Astrocyte (in vitro differentiated cells and primary cell): ENCODE measurements around the gene BCL7B.

Source experiments
- EZH2 ChIP-seq: IDR thresholded peaks from 2 replicates; pipeline ENCODE4 v1.6.1; 2012; ENCODE audit warnings: mild to moderate bottlenecking, low read length, inconsistent platforms; ENCODE audit not compliant: insufficient read depth
- TF ChIP-seq, protein P1 (sequence below): IDR thresholded peaks from 2 replicates; pipeline ENCODE4 v1.5.1; 2011; ENCODE audit warnings: low read depth, mild to moderate bottlenecking, inconsistent platforms, low read length, moderate library complexity; ENCODE audit not compliant: insufficient read depth

- TF ChIP-seq, protein P1, sequence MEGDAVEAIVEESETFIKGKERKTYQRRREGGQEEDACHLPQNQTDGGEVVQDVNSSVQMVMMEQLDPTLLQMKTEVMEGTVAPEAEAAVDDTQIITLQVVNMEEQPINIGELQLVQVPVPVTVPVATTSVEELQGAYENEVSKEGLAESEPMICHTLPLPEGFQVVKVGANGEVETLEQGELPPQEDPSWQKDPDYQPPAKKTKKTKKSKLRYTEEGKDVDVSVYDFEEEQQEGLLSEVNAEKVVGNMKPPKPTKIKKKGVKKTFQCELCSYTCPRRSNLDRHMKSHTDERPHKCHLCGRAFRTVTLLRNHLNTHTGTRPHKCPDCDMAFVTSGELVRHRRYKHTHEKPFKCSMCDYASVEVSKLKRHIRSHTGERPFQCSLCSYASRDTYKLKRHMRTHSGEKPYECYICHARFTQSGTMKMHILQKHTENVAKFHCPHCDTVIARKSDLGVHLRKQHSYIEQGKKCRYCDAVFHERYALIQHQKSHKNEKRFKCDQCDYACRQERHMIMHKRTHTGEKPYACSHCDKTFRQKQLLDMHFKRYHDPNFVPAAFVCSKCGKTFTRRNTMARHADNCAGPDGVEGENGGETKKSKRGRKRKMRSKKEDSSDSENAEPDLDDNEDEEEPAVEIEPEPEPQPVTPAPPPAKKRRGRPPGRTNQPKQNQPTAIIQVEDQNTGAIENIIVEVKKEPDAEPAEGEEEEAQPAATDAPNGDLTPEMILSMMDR: no peak
- no peak for TF ChIP-seq EZH2
Observed at GRCh38 chr7:73547841-73548240, 9.6 kb downstream of the BCL7B start.
